SU-DHL-6 (cell line): Measurements from ENCODE around the gene FOXA1.

Source experiments
- EZH2phosphoT487 ChIP-seq: fragments of 200-600 bp; sonication (generic), shearing (Covaris generic); conservative IDR thresholded peaks from 2 replicates; pipeline ENCODE4 v1.6.1; 2018; ENCODE audit warnings: mild to moderate bottlenecking, antibody characterized with exemption, low read length, moderate library complexity, mixed read lengths
- TF ChIP-seq, protein P1 (sequence below): fragments of 200-600 bp; sonication (generic); IDR thresholded peaks from one replicate; pipeline ENCODE4 v1.5.1; 2017; ENCODE audit warnings: antibody characterized with exemption, mild to moderate bottlenecking, low read length, moderate library complexity; ENCODE audit not compliant: insufficient read depth, poor library complexity, severe bottlenecking

DNA sequence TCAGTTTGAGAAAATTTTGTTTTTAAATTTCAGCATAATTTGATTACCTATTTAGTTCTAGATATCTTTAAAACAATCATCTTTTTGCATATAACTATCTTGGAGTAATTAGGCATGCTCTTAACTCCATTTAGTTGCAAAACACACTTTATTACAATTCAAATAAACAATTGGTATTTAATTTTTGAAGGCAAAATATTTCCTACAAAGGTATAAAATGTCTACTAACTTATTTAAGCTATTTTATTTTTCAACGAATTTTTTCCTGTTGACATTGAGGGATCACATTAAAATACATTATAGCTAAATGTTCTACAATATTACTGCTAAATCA, 8.3 kb downstream of the FOXA1 start:
- TF ChIP-seq, protein P1, sequence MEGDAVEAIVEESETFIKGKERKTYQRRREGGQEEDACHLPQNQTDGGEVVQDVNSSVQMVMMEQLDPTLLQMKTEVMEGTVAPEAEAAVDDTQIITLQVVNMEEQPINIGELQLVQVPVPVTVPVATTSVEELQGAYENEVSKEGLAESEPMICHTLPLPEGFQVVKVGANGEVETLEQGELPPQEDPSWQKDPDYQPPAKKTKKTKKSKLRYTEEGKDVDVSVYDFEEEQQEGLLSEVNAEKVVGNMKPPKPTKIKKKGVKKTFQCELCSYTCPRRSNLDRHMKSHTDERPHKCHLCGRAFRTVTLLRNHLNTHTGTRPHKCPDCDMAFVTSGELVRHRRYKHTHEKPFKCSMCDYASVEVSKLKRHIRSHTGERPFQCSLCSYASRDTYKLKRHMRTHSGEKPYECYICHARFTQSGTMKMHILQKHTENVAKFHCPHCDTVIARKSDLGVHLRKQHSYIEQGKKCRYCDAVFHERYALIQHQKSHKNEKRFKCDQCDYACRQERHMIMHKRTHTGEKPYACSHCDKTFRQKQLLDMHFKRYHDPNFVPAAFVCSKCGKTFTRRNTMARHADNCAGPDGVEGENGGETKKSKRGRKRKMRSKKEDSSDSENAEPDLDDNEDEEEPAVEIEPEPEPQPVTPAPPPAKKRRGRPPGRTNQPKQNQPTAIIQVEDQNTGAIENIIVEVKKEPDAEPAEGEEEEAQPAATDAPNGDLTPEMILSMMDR, result no peak
- TF ChIP-seq EZH2phosphoT487, result no peak
